Glutamatergic neuron (in vitro differentiated cells): ENCODE results near the gene ZNF319. TPM values are rescaled to one million over a fixed set of nuclear protein-coding genes. Genes with fewer than 3 reads are reported as not detected.

Experiments
- DNase-seq: peaks from one replicate; pipeline ENCODE4 v3.0.0; 2022
- H3K27ac Mint-ChIP-seq: one replicate; pipeline ENCODE4 v1.8.0; 2020; ENCODE audit warnings: mild to moderate bottlenecking, mixed read lengths, inconsistent platforms; ENCODE audit not compliant: unreplicated experiment
- H3K27me3 Mint-ChIP-seq: one replicate; pipeline ENCODE4 v1.8.0; 2020; ENCODE audit warnings: mild to moderate bottlenecking, moderate library complexity, mixed read lengths, inconsistent platforms; ENCODE audit not compliant: unreplicated experiment
- H3K36me3 Mint-ChIP-seq: one replicate; pipeline ENCODE4 v1.8.0; 2020; ENCODE audit warnings: mild to moderate bottlenecking, mixed read lengths, inconsistent platforms; ENCODE audit not compliant: unreplicated experiment
- H3K4me1 Mint-ChIP-seq: one replicate; pipeline ENCODE4 v1.8.0; 2020; ENCODE audit warnings: mild to moderate bottlenecking, low read depth, mixed read lengths, inconsistent platforms; ENCODE audit not compliant: unreplicated experiment
- H3K4me3 Mint-ChIP-seq: one replicate; pipeline ENCODE4 v1.8.0; 2020; ENCODE audit warnings: mild to moderate bottlenecking, mixed read lengths, inconsistent platforms; ENCODE audit not compliant: unreplicated experiment
- H3K9me3 Mint-ChIP-seq: one replicate; pipeline ENCODE4 v1.8.0; 2020; ENCODE audit warnings: mild to moderate bottlenecking, moderate library complexity, mixed read lengths, inconsistent platforms; ENCODE audit not compliant: unreplicated experiment
- total RNA-seq: library from RNA; stranded (reverse); fragmentation: NEBNext Ultra II Directional; extraction: Animal tissue kit (Norgen Biotek cat#: 25700); gene quantifications from one replicate; pipeline ENCODE4 v1.2.1, GENCODE V29; 2021; ENCODE audit not compliant: unreplicated experiment
- TF ChIP-seq, protein P1 (sequence below): fragments of 200-600 bp; sonication (generic); IDR thresholded peaks from one replicate; pipeline ENCODE4 v1.5.0; 2021; ENCODE audit not compliant: partially characterized antibody, unreplicated experiment

ZNF319 gene
- total RNA-seq, 1 donor from 2014 or later: 13.9 TPM

DNA sequence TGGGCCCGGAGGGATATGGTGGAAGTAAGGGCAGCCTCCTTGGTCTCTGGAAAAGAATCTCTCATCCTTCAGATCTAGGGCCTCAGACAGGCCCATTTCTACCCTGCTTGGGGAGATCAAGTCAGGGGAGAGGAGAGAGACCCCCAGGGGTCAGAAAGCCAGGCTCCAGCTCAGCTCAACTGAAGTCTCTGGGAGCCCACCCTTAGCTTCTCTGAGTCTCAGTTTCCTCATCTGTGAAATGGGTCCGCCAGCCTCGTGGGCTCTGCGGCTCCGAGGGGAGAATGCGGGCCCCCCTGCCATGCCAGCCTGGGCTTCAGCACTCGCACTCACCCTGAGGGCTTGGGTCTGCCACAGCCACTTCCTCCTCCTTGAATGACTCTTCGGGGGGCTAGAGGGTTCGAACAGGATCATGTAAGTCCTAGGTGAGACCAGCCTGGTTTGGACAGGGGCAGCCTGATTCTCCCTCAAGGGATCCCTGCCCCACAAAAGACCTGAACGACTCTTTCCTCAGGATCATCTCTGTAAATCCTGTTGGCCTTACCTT is 36.2 kb downstream of the ZNF319 start:
- H3K4me3 Mint-ChIP-seq: no peak overlapping the region
- no peaks in the 10 kb centered on the region for H3K36me3 Mint-ChIP-seq
- H3K27me3 Mint-ChIP-seq: peaks cover 10% of the 10 kb centered on the region

DNA sequence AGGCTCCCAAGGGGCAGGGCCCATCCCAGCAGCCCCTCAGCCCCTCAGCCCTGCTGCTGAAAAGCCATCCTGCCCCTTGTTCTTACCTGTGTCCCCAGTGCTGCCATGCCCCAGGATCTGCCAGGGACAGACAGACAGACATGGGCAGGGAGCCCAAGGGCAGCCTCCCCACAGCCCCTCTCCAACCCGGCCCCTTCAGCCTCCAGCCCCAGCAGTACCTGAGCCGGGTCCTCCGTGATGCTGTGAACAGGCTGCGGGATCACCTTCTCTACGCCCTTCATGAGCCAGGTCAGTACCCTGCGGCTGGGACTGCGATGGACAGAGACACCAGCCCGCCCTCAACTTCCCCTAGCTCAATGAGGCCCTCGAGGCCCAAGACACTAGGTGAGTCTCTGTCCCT is 37.7 kb downstream of the ZNF319 start:
- Mint-ChIP-seq H3K27me3 (peaks cover 10% of the 10 kb centered on the region), H3K4me3 (no peak overlapping the region), H3K4me1 (no peaks in the 10 kb centered on the region), H3K27ac (no peak overlapping the region), H3K9me3 (peaks cover 6% of the 10 kb centered on the region), H3K36me3 (no peaks in the 10 kb centered on the region)
- TF ChIP-seq, protein P1, sequence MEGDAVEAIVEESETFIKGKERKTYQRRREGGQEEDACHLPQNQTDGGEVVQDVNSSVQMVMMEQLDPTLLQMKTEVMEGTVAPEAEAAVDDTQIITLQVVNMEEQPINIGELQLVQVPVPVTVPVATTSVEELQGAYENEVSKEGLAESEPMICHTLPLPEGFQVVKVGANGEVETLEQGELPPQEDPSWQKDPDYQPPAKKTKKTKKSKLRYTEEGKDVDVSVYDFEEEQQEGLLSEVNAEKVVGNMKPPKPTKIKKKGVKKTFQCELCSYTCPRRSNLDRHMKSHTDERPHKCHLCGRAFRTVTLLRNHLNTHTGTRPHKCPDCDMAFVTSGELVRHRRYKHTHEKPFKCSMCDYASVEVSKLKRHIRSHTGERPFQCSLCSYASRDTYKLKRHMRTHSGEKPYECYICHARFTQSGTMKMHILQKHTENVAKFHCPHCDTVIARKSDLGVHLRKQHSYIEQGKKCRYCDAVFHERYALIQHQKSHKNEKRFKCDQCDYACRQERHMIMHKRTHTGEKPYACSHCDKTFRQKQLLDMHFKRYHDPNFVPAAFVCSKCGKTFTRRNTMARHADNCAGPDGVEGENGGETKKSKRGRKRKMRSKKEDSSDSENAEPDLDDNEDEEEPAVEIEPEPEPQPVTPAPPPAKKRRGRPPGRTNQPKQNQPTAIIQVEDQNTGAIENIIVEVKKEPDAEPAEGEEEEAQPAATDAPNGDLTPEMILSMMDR: no peak
- no peak for DNase-seq

More for the DNA sequence above, 36.2 kb downstream of the ZNF319 start:
- Mint-ChIP-seq H3K27ac (no peak overlapping the region), H3K9me3 (peaks cover 6% of the 10 kb centered on the region), H3K4me1 (no peaks in the 10 kb centered on the region)
- no peak for DNase-seq
- TF ChIP-seq, protein P1: no peak

DNA sequence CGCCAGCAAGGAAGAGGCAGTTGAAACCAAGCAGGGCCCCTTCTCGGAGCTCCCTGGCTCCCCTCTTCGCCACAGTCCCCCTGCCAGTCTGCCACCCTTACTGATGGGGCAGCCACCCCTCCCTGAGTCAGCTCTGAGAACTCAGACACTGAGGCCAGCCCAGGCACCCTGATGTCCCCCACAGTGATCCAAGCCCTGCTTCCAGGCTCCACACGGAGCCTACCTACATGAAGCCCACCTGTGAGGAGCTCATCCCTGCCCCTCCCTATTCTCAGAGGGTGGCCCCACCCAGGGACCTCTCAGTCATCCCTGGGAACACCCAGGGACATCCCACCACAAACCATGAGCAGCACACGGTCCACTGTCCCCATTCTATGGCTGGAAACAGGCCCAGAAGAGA is 38.4 kb downstream of the ZNF319 start:
- Mint-ChIP-seq H3K27me3 (peaks cover 9% of the 10 kb centered on the region), H3K4me3 (no peak overlapping the region), H3K9me3 (peaks cover 6% of the 10 kb centered on the region), H3K4me1 (no peaks in the 10 kb centered on the region), H3K36me3 (no peaks in the 10 kb centered on the region), H3K27ac (no peak overlapping the region)
- TF ChIP-seq, protein P1: no peak
- no peak for DNase-seq

GRCh38 chr16:57961538-57961937 is 38.9 kb downstream of the ZNF319 start:
- Mint-ChIP-seq H3K4me3 (no peak overlapping the region), H3K4me1 (no peaks in the 10 kb centered on the region), H3K27ac (no peak overlapping the region), H3K36me3 (no peaks in the 10 kb centered on the region), H3K27me3 (peaks cover 8% of the 10 kb centered on the region), H3K9me3 (peaks cover 6% of the 10 kb centered on the region)
- DNase-seq: no peak
- TF ChIP-seq, protein P1: no peak

DNA sequence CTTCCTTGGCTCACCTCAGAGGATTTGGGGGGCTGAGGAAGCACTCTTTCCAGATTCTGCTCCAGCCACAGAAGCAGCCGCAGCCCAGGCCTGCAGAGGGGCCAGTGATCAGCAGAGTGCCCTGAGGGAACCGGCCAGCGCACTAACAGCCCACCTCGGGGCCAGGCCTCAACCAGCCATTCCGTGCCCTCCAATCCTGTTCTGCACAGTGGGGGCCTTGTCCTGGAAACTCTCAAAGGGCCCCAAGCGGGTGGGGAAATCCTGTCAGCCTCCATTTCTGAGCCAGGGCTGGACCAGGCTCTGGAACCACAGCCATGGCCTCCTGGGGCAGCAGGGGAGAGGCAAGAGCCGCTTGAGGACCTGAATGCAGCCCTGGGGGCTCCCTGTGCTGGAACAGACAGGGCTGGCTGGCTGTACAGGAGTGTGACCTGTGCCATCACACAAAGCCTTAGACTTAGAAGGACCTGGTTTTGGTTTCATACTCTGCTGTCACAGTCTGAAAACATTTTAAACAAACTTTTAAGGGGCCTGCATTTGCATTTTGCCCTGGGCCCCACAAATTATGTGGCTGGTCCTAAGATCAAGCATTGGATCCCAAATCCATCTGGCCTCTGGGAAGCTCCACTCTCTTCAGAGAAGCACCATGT is 39.5 kb downstream of the ZNF319 start:
- Mint-ChIP-seq H3K36me3 (no peaks in the 10 kb centered on the region), H3K9me3 (peaks cover 6% of the 10 kb centered on the region), H3K4me1 (no peaks in the 10 kb centered on the region), H3K27ac (no peak overlapping the region), H3K4me3 (no peak overlapping the region), H3K27me3 (peaks cover 8% of the 10 kb centered on the region)
- no peak for DNase-seq
- TF ChIP-seq, protein P1: no peak
